ENCODE measurements around the gene ENTREP3. TPM values are rescaled to one million over a fixed set of nuclear protein-coding genes. Genes with fewer than 3 reads are reported as not detected.
"Not testable (repeated sequence)": the region's sequence is repeated elsewhere in the genome, so short reads cannot be mapped to it uniquely, and the experiment has no call there.

The ENTREP3 gene
- total RNA-seq, 1 donor from 2014 or later, result 2.9 TPM

DNA sequence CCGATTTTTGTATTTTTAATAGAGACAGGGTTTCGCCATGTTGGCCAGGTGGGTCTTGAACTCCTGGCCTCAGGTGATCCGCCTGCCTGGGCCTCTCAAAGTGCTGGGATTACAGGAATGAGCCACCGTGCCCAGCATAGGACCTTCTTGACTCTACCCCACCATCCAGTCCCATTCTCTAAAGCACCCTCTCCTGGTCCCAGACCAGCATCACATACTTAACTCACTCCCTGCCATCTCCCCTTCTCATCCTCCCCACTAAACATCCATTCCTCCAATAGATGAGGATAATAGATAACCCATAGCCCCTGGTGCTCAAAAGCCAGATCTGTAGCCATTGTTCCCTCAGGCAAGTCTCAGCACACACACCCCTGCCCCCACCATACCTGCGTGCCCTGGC, 2.1 kb downstream of the ENTREP3 start:
- DNase-seq (ENCODE audit: low spot score in 2 of 2) (no peak), FAIRE-seq (no peak)

DNA sequence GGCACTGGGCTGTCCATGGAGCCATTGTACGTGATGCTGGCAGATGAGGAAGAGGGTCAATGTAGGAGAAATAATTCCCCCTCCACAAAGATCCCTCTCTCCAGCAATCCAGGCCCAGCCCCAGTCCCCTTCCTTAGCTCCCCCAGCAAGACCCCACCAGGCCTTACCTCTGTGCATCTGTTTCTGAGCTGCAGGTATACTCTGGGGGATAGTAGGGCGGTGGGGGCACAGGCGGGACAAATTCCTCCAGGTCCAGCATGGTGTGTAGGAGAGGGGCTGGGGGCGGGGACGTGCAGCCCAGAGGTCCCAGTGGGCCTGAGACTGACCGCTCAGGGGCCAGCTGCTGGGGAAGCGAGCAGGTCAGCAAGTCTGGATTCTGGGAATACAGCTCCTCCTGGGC, 3.7 kb downstream of the ENTREP3 start:
- DNase-seq (ENCODE audit: low spot score in 2 of 2) (no peak), FAIRE-seq (no peak)

DNA sequence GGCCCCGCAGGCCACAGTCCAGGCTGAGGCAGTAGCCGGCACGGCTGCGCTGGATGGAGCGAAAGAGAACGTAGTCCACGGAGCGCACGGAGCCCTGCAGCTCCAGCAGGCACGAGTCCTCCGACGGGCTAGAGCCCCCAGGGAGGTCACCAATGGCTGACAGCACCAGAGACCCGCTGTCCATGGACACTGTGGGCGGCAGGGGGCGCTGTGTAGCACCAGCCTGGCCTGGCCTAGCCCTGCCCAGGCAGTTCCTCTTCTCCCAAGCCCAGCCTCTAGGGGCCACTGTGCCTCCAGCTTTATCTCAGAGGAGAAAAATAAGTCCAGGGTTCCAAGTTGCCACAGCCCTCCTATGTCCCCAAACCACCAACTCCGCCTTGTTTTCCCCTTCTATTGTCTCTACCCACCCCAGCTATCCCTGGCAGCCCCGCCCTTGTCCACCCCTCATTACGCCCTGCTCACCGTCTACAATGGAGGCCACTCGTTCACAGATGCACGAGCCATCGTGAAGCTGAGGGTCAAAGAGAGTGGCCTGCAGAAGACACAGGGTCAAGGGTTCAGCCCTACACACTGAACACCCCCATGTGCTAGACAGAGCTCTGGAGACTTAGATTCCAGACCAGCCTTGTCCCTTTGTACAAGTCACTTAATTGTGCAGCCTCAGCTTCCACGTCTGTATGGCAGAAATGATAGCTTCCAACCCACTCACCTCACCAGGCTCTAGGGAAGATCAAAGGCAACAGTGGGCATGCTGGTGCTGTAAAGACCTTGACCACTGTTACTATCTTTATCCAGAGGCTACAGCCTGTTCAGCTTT, 4.4 kb downstream of the ENTREP3 start:
- no peak for FAIRE-seq

DNA sequence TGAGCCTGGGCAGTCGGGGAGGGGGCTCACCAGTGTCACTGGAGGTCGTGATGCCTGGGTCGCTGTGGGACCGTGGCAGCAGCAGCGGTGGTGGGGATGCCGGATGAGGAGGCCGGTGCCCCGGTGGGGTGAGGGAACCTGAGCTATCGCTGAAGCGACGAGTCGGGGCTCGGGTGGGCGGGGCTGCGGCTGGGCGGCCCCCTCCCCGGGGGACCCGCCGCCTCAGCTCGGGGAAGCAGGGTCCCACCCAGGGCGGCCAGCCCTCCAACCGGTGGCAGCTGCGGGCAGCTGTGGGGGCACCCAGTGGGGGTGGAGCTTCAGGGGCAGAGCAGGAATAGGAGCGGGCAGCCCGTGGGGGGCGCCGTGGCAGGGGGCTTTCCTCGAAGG, 5.0 kb downstream of the ENTREP3 start:
- no peak for FAIRE-seq
- no peak for DNase-seq (ENCODE audit: low spot score in 2 of 2)

More for the DNA sequence above, 4.4 kb downstream of the ENTREP3 start:
- peak; percentile 94 to 98 for DNase-seq (ENCODE audit: low spot score in 2 of 2)

GRCh38 chr1:155247667-155248553, 7.4 kb downstream of the ENTREP3 start:
- DNase-seq (ENCODE audit: low spot score in 2 of 2) (no peak), FAIRE-seq (no peak)

- not testable (repeated sequence) for DNase-seq (ENCODE audit: low spot score in 2 of 2); FAIRE-seq
These were observed 8.5 kb downstream of the ENTREP3 start for GRCh38 chr1:155246796-155247195.

GRCh38 chr1:155245163-155245524, 10.1 kb downstream of the ENTREP3 start:
- DNase-seq (ENCODE audit: low spot score in 2 of 2) (no peak), FAIRE-seq (no peak)

- DNase-seq (ENCODE audit: low spot score in 2 of 2), result peak; percentile 87 to 94
- FAIRE-seq, result no peak
These were observed 10.7 kb downstream of the ENTREP3 start for GRCh38 chr1:155244368-155245162.

DNA sequence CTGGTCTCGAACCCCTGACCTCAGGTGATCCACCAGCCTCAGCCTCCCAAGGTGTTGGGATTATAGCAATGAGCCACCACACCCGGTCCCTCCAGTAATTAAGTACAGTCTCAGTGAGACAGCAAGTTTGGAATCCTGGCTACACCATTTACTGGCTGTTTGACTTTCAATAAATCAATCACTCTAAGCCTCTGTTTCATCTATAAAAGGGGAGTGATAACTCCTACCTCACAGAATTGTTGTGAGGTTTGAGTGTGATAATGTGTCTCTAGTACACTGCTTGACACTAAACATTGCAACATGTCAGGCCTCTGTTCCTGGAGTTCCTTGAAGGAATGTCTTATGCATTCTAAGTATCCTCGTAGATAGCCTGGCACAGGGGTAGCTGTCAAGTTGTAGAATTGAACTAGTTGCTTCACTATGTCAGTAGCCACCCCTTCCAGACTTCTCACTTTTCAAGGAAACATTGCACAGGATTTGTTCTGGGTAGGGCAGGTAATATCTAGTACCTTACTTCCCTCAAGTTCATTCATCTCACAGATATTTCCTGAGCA, 12.4 kb downstream of the ENTREP3 start:
- no peak for FAIRE-seq
- no peak for DNase-seq (ENCODE audit: low spot score in 2 of 2)

DNA sequence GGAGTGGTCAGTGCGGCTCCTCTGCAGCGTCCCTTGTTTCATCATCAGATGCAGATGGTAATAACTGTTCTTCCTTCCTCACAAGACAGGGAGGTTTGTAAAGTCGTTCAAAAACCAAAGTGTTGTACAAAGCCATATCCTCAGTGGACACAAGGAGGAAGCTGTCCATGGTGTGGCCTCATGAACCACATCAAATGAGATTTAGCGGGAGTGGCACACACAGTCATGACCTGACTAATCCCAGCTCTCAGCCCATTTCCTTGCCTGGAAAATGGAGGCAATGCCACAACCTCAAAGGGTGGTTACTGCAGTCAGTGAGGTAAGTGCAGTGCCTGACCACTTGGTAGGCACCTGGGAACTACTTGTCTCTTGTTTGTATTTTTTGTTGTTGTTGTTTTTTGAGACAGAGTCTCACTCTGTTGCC, 13.4 kb downstream of the ENTREP3 start:
- FAIRE-seq (no peak), DNase-seq (ENCODE audit: low spot score in 2 of 2) (no peak)

GRCh38 chr1:155241069-155241679, 14.1 kb downstream of the ENTREP3 start:
- DNase-seq (ENCODE audit: low spot score in 2 of 2) (peak; percentile 78 to 82), FAIRE-seq (no peak)

DNA sequence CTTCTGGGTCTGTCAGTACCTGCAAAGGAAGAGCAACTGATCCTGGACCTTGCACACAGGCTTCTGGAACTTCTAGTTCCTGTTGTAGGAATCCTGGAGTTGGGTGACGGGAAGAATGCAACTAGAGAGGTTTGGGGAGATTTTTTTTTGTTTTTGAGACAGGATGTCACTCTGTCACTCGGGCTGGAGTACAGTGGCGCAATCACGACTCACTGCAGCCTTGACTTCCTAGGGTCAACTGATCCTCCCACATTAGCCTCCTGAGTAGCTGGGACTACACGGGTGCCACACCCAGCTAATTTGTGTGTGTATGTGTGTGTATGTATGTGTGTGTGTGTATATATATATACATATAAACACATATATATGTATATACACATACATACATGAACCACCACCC, 18.8 kb downstream of the ENTREP3 start:
- no peak for DNase-seq (ENCODE audit: low spot score in 2 of 2)
- no peak for FAIRE-seq

GRCh38 chr1:155235375-155235774, 19.9 kb downstream of the ENTREP3 start:
- FAIRE-seq, result not testable (repeated sequence)

GRCh38 chr1:155233502-155233901, 21.8 kb downstream of the ENTREP3 start:
- DNase-seq (ENCODE audit: low spot score in 2 of 2); FAIRE-seq: not testable (repeated sequence)

More at GRCh38 chr1:155235375-155235774, 19.9 kb downstream of the ENTREP3 start:
- DNase-seq (ENCODE audit: low spot score in 2 of 2), result not testable (repeated sequence)

DNA sequence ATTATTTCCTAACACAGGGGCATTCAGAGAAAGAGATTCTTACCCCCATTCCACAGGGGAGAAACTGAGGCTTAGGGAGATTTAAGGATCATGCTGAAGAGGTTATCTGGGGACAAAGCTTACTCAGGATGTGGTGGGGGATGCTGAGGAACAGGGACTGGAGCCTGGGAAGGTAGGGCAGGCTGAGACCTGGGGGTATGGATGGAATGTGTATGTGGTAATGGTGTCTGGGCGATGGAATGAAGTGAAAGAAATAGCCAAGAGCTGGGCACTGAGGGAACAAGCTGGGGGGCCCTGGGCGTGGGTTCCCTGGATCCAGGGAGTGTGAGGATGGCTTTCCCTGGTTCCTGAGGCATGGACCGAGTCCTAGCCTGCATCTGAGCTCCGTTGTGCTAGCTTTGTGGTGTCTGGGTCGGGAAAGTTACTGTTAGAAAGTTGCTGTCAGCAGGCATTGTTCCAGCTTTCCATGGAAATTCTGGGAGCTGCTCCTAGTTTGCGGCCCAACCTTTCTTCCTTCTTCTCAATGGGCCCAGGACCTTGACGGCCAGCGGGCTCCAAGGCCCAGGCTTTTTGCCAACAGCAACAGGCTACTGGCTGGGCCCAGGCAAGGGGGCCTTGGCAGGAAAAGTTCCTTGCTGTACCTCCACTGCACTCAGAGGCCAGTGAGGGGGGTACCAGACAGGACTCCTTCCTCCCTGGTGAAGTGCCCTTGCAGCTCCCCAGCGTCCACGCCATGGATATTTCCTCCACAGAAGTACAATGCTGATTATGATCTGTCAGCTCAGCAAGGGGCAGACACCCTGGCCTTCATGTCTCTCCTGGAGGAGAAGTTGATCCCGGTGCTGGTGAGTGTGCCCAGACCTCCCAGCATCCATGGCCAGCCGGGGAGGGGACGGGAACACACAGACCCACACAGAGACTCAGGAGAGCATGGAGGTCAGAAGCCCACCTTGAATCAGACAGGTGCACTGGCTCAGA, 23.0 kb downstream of the ENTREP3 start:
- not testable (repeated sequence) for DNase-seq (ENCODE audit: low spot score in 2 of 2); FAIRE-seq

DNA sequence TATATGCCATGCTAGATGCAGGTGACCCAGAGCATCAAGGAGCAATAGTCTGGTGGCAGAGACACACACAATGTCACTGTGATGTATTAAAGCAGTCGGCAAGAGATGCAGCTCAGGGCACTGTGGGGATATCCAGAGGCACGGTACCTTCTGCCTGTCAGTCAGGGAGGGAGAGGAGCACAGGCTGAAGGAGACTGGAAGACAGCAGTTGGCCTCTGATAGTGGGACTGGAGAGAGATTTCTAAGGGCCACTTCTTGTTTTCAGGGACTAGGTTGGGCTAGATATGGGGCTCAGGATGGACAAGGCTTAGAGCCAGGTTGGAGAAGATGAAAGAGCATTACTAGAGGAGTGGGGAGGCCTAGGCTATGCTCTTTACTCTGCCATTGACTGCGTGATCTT, 24.0 kb downstream of the ENTREP3 start:
- FAIRE-seq, result not testable (repeated sequence)

GRCh38 chr1:155228096-155228427, 27.2 kb downstream of the ENTREP3 start:
- no peak for FAIRE-seq
- no peak for DNase-seq (ENCODE audit: low spot score in 2 of 2)

More for the DNA sequence above, 24.0 kb downstream of the ENTREP3 start:
- DNase-seq (ENCODE audit: low spot score in 2 of 2), result not testable (repeated sequence)

GRCh38 chr1:155227261-155228095, 27.8 kb downstream of the ENTREP3 start:
- DNase-seq (ENCODE audit: low spot score in 2 of 2), result peak; percentile 90 to 98
- FAIRE-seq, result peak; percentile 33

Measured in frontal cortex (tissue), 4 donors.